EH (cell line): ENCODE results near the gene GCK.

Experiments used
- DNase-seq: peaks from one replicate; pipeline ENCODE4 v3.0.0-alpha.2; 2015; ENCODE audit warnings: low read depth

Gene GCK

GRCh38 chr7:44116789-44117666 is 72.2 kb downstream of the GCK start:
- no peak for DNase-seq

- DNase-seq: no peak
Observed at GRCh38 chr7:44116087-44116788, 73.0 kb downstream of the GCK start.

- DNase-seq: no peak
Observed at GRCh38 chr7:44114586-44115310, 74.5 kb downstream of the GCK start.

- no peak for DNase-seq
Observed at GRCh38 chr7:44113764-44114354, 75.4 kb downstream of the GCK start.

GRCh38 chr7:44112997-44113763 is 76.1 kb downstream of the GCK start:
- DNase-seq: no peak

- DNase-seq: no peak
Observed at GRCh38 chr7:44112231-44112996, 76.8 kb downstream of the GCK start.

- DNase-seq: no peak
Observed at GRCh38 chr7:44111761-44112160, 77.5 kb downstream of the GCK start.

- DNase-seq: no peak
Observed at GRCh38 chr7:44110719-44111635, 78.3 kb downstream of the GCK start.

GRCh38 chr7:44109991-44110390 is 79.2 kb downstream of the GCK start:
- DNase-seq: no peak

- no peak for DNase-seq
Observed at GRCh38 chr7:44108768-44109750, 80.2 kb downstream of the GCK start.

- DNase-seq: no peak
Observed at GRCh38 chr7:44107961-44108767, 81.1 kb downstream of the GCK start.

GRCh38 chr7:44107116-44107960 is 81.9 kb downstream of the GCK start:
- no peak for DNase-seq

- DNase-seq: no peak
Observed at GRCh38 chr7:44106311-44107065, 82.8 kb downstream of the GCK start.

- DNase-seq: no peak
Observed at GRCh38 chr7:44105832-44106231, 83.4 kb downstream of the GCK start.

GRCh38 chr7:44104860-44105771 is 84.1 kb downstream of the GCK start:
- peak; percentile 83 for DNase-seq
